ENCODE data around the gene ACER2. TPM values are rescaled to one million over a fixed set of nuclear protein-coding genes. Genes with fewer than 3 reads are reported as not detected.
A peak's percentile ranks its signal among the peaks of the same experiment; 100 is the strongest.

ACER2 gene
- 10 to 100 TPM in 2 of 4 donors, 1 to 10 TPM in 2; 2.8 to 13.2 (median 9.3) TPM for total RNA-seq

DNA sequence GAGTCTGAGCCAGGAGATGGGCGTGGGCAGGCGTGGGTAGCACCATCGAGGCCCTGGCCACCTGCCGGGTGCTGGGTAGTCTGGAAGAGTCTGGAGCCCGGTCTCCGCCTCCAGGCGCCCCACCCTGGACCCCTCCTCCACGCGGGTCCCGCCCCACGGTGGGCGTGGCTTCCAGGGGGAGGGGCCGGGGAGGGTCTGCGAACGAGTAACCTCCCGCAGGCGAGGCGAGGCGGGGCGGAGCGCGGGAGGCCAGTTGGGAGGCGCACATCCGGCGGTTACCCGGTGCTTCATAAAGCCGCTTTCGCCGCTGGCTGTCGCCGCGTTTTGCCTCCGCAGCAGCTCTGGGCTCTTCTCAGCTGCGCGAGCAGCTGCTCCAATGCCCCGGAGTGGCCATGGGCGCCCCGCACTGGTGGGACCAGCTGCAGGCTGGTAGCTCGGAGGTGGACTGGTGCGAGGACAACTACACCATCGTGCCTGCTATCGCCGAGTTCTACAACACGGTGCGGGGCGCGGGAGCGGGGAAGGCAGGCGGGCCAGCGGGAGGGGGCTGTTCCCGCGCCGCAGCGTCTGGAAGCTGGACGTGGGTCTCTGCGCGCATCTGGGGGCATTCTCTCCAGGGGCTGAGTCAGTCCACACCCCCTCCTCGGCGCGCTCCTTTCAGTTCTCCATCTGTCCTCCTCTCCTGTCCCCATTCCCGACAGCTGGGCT lies at the start of gene ACER2:
Gene ACER2, plus strand, starts transcription at position 317 of the 708 bp plus-strand sequence. Its CDS starts 76 bp downstream, at position 393.
- in situ Hi-C loops (cut with MboI; ENCODE audit: low pct_ligation_motif_present in 1 of 4, low pct_unique_long_range_greater_than_20kb in 1 of 4, low sequenced_read_pairs in 3 of 4) (no loop called here), intact Hi-C loops (cut with DNase I; ENCODE audit: low total_unique reads) (no loop called here)
- peak within 1 kb of the TSS; percentile 57 to 86 (median 65) for H3K4me3 ChIP-seq
- no peaks in the 10 kb centered on the region for H3K27me3 ChIP-seq
- 0% methylated on average over 13 of the region's 61 CpGs; no CpG with 5 or more reads in 1 of the 2 donors for WGBS, 2 donors (ENCODE audit: low coverage in 1 of 2)
- H3K27ac ChIP-seq, result peak within 1 kb of the TSS; percentile 80 to 86 (median 82)
- H3K4me1 ChIP-seq, result peaks cover 0 to 24% (median 6%) of the 10 kb centered on the region in 4 donors
- TF ChIP-seq, protein P1, sequence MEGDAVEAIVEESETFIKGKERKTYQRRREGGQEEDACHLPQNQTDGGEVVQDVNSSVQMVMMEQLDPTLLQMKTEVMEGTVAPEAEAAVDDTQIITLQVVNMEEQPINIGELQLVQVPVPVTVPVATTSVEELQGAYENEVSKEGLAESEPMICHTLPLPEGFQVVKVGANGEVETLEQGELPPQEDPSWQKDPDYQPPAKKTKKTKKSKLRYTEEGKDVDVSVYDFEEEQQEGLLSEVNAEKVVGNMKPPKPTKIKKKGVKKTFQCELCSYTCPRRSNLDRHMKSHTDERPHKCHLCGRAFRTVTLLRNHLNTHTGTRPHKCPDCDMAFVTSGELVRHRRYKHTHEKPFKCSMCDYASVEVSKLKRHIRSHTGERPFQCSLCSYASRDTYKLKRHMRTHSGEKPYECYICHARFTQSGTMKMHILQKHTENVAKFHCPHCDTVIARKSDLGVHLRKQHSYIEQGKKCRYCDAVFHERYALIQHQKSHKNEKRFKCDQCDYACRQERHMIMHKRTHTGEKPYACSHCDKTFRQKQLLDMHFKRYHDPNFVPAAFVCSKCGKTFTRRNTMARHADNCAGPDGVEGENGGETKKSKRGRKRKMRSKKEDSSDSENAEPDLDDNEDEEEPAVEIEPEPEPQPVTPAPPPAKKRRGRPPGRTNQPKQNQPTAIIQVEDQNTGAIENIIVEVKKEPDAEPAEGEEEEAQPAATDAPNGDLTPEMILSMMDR (IDR thresholded peaks at IDR 0.05), result no peak
- TF ChIP-seq POLR2AphosphoS5 (IDR thresholded peaks at IDR 0.05) (peak; percentile 93 to 96 (median 94)), EP300 (IDR thresholded peaks at IDR 0.05; ENCODE audit: low read depth) (no peak), POLR2A (IDR thresholded peaks at IDR 0.05) (peak; percentile 89)
- peak; percentile 96 for DNase-seq
- no peaks in the 10 kb centered on the region for H3K9me3 ChIP-seq
- no peaks in the 10 kb centered on the region for H3K36me3 ChIP-seq

DNA sequence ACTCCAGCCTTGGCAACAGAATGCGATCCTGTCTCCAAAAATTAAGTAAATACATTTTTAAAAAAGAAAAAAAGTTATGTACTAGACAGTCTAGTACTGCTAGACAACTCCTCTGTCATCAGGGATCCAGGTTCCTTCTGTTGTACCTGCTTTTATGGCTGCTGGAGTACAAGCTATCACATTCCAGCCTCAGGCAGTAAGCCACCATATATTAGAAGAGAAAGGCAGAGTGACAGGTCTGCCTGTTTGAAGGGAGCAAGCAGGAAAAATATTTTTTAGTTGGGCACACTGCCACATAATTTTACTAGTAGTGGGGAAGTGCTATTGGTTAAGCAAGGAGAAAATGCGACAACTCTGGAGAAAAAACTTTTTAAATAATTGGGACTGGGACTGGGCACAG lies 39.7 kb upstream of the ACER2 start:
- H3K27ac ChIP-seq, result no peak overlapping the region
- TF ChIP-seq EP300 (IDR thresholded peaks at IDR 0.05; ENCODE audit: low read depth) (no peak), POLR2AphosphoS5 (IDR thresholded peaks at IDR 0.05) (no peak), POLR2A (IDR thresholded peaks at IDR 0.05) (no peak)
- TF ChIP-seq, protein P1 (IDR thresholded peaks at IDR 0.05), result no peak
- peaks cover 0 to 35% (median 11%) of the 10 kb centered on the region in 4 donors for H3K36me3 ChIP-seq
- no peaks in the 10 kb centered on the region for H3K4me1 ChIP-seq
- H3K27me3 ChIP-seq, result no peaks in the 10 kb centered on the region
- H3K4me3 ChIP-seq, result no peak overlapping the region
- intact Hi-C loops (cut with DNase I; ENCODE audit: low total_unique reads) (no loop called here), in situ Hi-C loops (cut with MboI; ENCODE audit: low pct_ligation_motif_present in 1 of 4, low pct_unique_long_range_greater_than_20kb in 1 of 4, low sequenced_read_pairs in 3 of 4) (no loop called here)
- no peak for DNase-seq
- 86 to 92% methylated on average over 1 to 2 of the region's 2 CpGs for WGBS, 2 donors (ENCODE audit: low coverage in 1 of 2)
- H3K9me3 ChIP-seq, result no peaks in the 10 kb centered on the region

DNA sequence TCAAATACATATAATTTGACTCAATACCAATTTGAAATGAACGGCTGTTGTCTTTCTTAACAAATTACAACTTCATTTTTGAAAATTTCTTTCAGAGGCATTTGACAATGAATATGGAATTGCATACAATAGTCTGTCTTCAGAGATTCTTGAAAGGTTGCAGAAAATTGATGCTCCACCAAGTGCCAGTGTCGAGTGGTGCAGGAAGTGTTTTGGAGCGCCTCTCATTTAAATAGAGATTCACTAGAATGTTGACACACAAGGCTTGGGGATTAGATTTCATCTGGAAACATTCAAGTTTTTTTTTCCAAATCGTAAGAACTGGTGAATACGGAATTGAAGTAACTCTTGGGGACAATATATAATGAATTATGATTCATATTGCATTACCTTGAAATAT lies 36.9 kb upstream of the ACER2 start:
- Histone ChIP-seq H3K36me3 (peaks cover 0 to 52% (median 3%) of the 10 kb centered on the region in 4 donors), H3K9me3 (no peaks in the 10 kb centered on the region), H3K4me3 (no peak overlapping the region), H3K27me3 (no peaks in the 10 kb centered on the region), H3K4me1 (peaks cover 0 to 2% (median 0%) of the 10 kb centered on the region in 4 donors), H3K27ac (no peak overlapping the region)
- intact Hi-C loops (cut with DNase I; ENCODE audit: low total_unique reads), result no loop called here
- DNase-seq, result no peak
- in situ Hi-C loops (cut with MboI; ENCODE audit: low pct_ligation_motif_present in 1 of 4, low pct_unique_long_range_greater_than_20kb in 1 of 4, low sequenced_read_pairs in 3 of 4), result no loop called here
- WGBS, 2 donors (ENCODE audit: low coverage in 1 of 2), result 75 to 76% methylated on average over 5 of the region's 5 CpGs
- TF ChIP-seq, protein P1 (IDR thresholded peaks at IDR 0.05), result no peak
- TF ChIP-seq EP300 (IDR thresholded peaks at IDR 0.05; ENCODE audit: low read depth), result no peak
- TF ChIP-seq POLR2A (IDR thresholded peaks at IDR 0.05), result no peak
- no peak for TF ChIP-seq POLR2AphosphoS5 (IDR thresholded peaks at IDR 0.05)

DNA sequence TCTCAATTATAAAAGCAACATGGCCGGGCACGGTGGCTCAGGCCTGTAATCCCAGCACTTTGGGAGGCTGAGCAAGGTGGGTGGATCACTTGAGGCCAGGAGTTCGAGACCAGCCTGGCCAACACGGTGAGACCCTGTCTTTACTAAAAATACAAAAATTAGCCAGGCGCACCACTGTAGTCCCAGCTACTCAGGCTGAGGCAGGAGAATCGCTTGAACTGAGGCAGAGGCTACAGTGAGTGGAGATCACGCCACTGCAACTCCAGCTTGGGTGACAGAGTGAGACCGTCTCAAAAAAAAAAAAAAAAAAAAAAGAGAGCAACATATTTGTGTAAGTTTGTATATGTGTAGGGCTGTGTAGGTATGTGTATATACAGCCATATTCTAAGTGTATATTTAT lies 36.2 kb upstream of the ACER2 start:
- DNase-seq, result no peak
- intact Hi-C loops (cut with DNase I; ENCODE audit: low total_unique reads), result no loop called here

More for the DNA sequence above, 36.2 kb upstream of the ACER2 start:
- H3K36me3 ChIP-seq, result peaks cover 0 to 58% (median 2%) of the 10 kb centered on the region in 4 donors
- in situ Hi-C loops (cut with MboI; ENCODE audit: low pct_ligation_motif_present in 1 of 4, low pct_unique_long_range_greater_than_20kb in 1 of 4, low sequenced_read_pairs in 3 of 4), result no loop called here
- H3K9me3 ChIP-seq, result no peaks in the 10 kb centered on the region
- H3K4me1 ChIP-seq, result peaks cover 0 to 9% (median 4%) of the 10 kb centered on the region in 4 donors
- WGBS, 2 donors (ENCODE audit: low coverage in 1 of 2), result 92 to 93% methylated on average over 5 to 8 of the region's 8 CpGs
- no peak overlapping the region for H3K27ac ChIP-seq
- no peaks in the 10 kb centered on the region for H3K27me3 ChIP-seq
- no peak for TF ChIP-seq POLR2AphosphoS5 (IDR thresholded peaks at IDR 0.05)
- TF ChIP-seq EP300 (IDR thresholded peaks at IDR 0.05; ENCODE audit: low read depth), result no peak
- TF ChIP-seq, protein P1 (IDR thresholded peaks at IDR 0.05), result no peak
- no peak for TF ChIP-seq POLR2A (IDR thresholded peaks at IDR 0.05)
- H3K4me3 ChIP-seq, result no peak overlapping the region

All from transverse colon (tissue), 4 donors.